Lower leg skin (tissue), 4 donors: ENCODE data around the gene ITGA6. TPM values are rescaled to one million over a fixed set of nuclear protein-coding genes. Genes with fewer than 3 reads are reported as not detected.

Experiments used
- DNase-seq, 2 donors: peaks; one replicate each; pipeline ENCODE4 v3.0.0-alpha.2; 2019; ENCODE audit warnings: low spot score in 2 of 2
- H3K4me3 ChIP-seq: fragments of 200-600 bp; sonication (generic); 2 replicates; pipeline ENCODE4 v1.5.1; 2017; ENCODE audit warnings: mild to moderate bottlenecking, low read depth; ENCODE audit not compliant: poor library complexity, severe bottlenecking
- CTCF ChIP-seq, 3 donors: fragments of 450-650 bp; IDR thresholded peaks; one replicate each; pipeline ENCODE4 v1.5.1; 2016; ENCODE audit warnings: antibody characterized with exemption in 3 of 3, mild to moderate bottlenecking in 3 of 3, moderate library complexity in 2 of 3
- POLR2A ChIP-seq, 2 donors: fragments of 450-650 bp; IDR thresholded peaks; one replicate each; pipeline ENCODE4 v1.6.1; 2016 to 2017; ENCODE audit warnings: antibody characterized with exemption in 2 of 2, mild to moderate bottlenecking in 1 of 2, moderate library complexity in 1 of 2
- WGBS, 2 donors: methylation state at CpG; one replicate each; pipeline ENCODE4 v1.1.5; 2018; 5-methylcytosine and 5-hydroxymethylcytosine counted together
- intact Hi-C: fragments of 100-400 bp; cut with DNase I; formaldehyde crosslinking; loops from one replicate; pipeline ENCODE4 v1.15.0; 2023; ENCODE audit warnings: low total_unique reads
- total RNA-seq, 4 donors: library from RNA; depleted of rRNA; stranded (reverse); fragments of >200 nt; gene quantifications; one replicate each; pipeline ENCODE4 v1.1.0, GENCODE V29; 2016

The ITGA6 gene
- total RNA-seq, 4 donors from 2014 or later = 93.3 to 153 (median 128) TPM

- intact Hi-C loops = no loop called here
- H3K4me3 ChIP-seq = no peak overlapping the region
- no peak for TF ChIP-seq CTCF (IDR thresholded peaks at IDR 0.05)
- no peak for TF ChIP-seq POLR2A (IDR thresholded peaks at IDR 0.05)
- 85 to 93% methylated on average over 5 of the region's 5 CpGs for WGBS, 2 donors
- DNase-seq = no peak
Observed at GRCh38 chr2:172512810-172513523, 85.6 kb downstream of the ITGA6 start.

- WGBS, 2 donors = 91 to 97% methylated on average over 6 of the region's 6 CpGs
- no peak for DNase-seq
- no peak overlapping the region for H3K4me3 ChIP-seq
- TF ChIP-seq CTCF (IDR thresholded peaks at IDR 0.05) (no peak), POLR2A (IDR thresholded peaks at IDR 0.05) (no peak)
- intact Hi-C loops = no loop called here
Observed at GRCh38 chr2:172513524-172513900, 86.1 kb downstream of the ITGA6 start.

GRCh38 chr2:172513935-172514586 lies 86.7 kb downstream of the ITGA6 start:
- intact Hi-C loops = no loop called here

GRCh38 chr2:172516299-172516698 lies 88.9 kb downstream of the ITGA6 start:
- DNase-seq = no peak
- TF ChIP-seq POLR2A (IDR thresholded peaks at IDR 0.05) (no peak), CTCF (IDR thresholded peaks at IDR 0.05) (no peak)
- WGBS, 2 donors = 47 to 57% methylated on average over 1 of the region's 1 CpG
- no peak overlapping the region for H3K4me3 ChIP-seq
- intact Hi-C loops = no loop called here

More at GRCh38 chr2:172513935-172514586, 86.7 kb downstream of the ITGA6 start:
- no peak for DNase-seq
- TF ChIP-seq CTCF (IDR thresholded peaks at IDR 0.05) = no peak
- no peak for TF ChIP-seq POLR2A (IDR thresholded peaks at IDR 0.05)
- 72 to 93% methylated on average over 15 of the region's 15 CpGs for WGBS, 2 donors
- H3K4me3 ChIP-seq = no peak overlapping the region

GRCh38 chr2:172518995-172519394 lies 91.6 kb downstream of the ITGA6 start:
- no peak overlapping the region for H3K4me3 ChIP-seq
- DNase-seq = no peak
- TF ChIP-seq CTCF (IDR thresholded peaks at IDR 0.05) (no peak), POLR2A (IDR thresholded peaks at IDR 0.05) (no peak)
- intact Hi-C loops = no loop called here
